ENCODE measurements around the gene EGFL7.
A peak's percentile ranks its signal among the peaks of the same experiment; 100 is the strongest.

- no peak for TF ChIP-seq CTCF (IDR thresholded peaks at IDR 0.05)
- TF ChIP-seq POLR2A (IDR thresholded peaks at IDR 0.05) = peak; percentile 95
These were observed 24.3 kb downstream of the EGFL7 start, which contains the start of gene AGPAT2 for GRCh38 chr9:136686794-136687711.

All from right lobe of liver (tissue), 4 donors.